ENCODE data around the gene ZNF747. TPM values are rescaled to one million over a fixed set of nuclear protein-coding genes. Genes with fewer than 3 reads are reported as not detected.

ZNF747 gene
- total RNA-seq, 1 donor from 2014 or later: 8.9 TPM

DNA sequence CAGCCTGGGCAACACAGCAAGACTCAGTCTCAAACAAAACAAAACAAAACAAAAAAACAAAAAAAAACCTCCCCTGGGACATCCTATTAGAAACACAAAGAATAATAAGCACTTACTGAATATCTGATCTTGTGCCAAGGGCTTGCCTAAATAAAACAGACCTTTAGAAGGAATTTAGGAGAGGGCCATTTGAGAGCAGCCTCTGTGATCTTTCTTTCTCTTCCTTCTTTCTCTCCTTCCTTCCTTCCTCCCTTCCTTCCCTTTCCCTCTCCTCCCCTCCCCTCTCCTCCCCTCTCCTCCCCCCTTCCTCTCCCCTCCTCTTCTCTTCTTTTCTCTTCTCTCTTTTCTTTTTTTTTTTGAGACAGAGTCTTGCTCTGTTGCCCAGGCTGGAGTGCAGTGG is 49.8 kb downstream of the ZNF747 start:
- TF ChIP-seq, protein P1, sequence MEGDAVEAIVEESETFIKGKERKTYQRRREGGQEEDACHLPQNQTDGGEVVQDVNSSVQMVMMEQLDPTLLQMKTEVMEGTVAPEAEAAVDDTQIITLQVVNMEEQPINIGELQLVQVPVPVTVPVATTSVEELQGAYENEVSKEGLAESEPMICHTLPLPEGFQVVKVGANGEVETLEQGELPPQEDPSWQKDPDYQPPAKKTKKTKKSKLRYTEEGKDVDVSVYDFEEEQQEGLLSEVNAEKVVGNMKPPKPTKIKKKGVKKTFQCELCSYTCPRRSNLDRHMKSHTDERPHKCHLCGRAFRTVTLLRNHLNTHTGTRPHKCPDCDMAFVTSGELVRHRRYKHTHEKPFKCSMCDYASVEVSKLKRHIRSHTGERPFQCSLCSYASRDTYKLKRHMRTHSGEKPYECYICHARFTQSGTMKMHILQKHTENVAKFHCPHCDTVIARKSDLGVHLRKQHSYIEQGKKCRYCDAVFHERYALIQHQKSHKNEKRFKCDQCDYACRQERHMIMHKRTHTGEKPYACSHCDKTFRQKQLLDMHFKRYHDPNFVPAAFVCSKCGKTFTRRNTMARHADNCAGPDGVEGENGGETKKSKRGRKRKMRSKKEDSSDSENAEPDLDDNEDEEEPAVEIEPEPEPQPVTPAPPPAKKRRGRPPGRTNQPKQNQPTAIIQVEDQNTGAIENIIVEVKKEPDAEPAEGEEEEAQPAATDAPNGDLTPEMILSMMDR (IDR thresholded peaks at IDR 0.05; ENCODE audit: borderline replicate concordance): no peak
- Histone ChIP-seq H3K27me3 (ENCODE audit: low read depth) (peaks cover 20% of the 10 kb centered on the region), H3K4me3 (no peak overlapping the region), H3K36me3 (no peaks in the 10 kb centered on the region), H3K4me1 (no peaks in the 10 kb centered on the region), H3K9me3 (replicated peaks) (no peaks in the 10 kb centered on the region), H3K27ac (replicated peaks) (no peak overlapping the region)
- no peak for DNase-seq
- intact Hi-C loops (cut with micrococcal nuclease): no loop called here

DNA sequence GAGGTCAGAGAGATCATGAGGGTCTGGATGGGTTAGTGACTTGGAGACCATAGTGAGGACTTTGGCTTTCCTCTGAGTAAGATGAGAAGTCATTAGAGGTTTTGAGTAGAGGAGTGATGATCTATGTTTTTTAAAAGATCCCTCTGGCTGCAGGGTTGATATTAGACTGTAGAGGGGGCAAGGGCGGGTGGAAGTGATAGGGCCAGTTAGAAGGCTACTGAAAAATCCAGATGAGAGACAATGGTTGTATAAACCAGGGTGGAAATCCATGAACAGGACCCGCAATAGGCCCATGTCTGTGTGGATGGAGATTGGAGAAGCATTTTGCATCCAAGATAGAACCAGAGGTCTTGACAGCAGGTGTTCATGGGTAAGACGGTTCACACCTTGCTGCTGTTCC is 52.3 kb downstream of the ZNF747 start:
- Histone ChIP-seq H3K27me3 (ENCODE audit: low read depth) (peaks cover 13% of the 10 kb centered on the region), H3K36me3 (no peaks in the 10 kb centered on the region), H3K9me3 (replicated peaks) (no peaks in the 10 kb centered on the region), H3K4me1 (no peaks in the 10 kb centered on the region), H3K4me3 (no peak overlapping the region), H3K27ac (replicated peaks) (no peak overlapping the region)
- DNase-seq: no peak
- TF ChIP-seq, protein P1 (IDR thresholded peaks at IDR 0.05; ENCODE audit: borderline replicate concordance): no peak
- intact Hi-C loops (cut with micrococcal nuclease): no loop called here

DNA sequence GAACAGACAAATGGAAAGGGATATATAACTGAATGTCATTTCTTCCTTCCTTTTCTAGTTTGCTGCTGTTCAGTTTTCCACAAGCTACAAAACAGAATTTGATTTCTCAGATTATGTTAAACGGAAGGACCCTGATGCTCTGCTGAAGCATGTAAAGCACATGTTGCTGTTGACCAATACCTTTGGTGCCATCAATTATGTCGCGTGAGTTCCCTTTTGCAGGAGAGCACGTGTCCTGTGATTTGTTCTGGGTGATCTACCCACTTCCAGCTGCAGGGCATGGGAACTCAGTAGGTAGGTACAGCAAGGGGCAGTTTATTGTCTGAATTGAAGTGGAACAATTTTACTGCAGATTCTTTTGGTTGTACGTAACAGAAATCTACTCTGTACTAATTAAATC is 53.3 kb downstream of the ZNF747 start:
- no peak overlapping the region for H3K4me3 ChIP-seq
- TF ChIP-seq, protein P1 (IDR thresholded peaks at IDR 0.05; ENCODE audit: borderline replicate concordance): no peak
- no peak for DNase-seq
- H3K9me3 ChIP-seq (replicated peaks): no peaks in the 10 kb centered on the region
- peaks cover 14% of the 10 kb centered on the region for H3K27me3 ChIP-seq (ENCODE audit: low read depth)
- H3K27ac ChIP-seq (replicated peaks): no peak overlapping the region
- no peaks in the 10 kb centered on the region for H3K4me1 ChIP-seq
- no peaks in the 10 kb centered on the region for H3K36me3 ChIP-seq
- intact Hi-C loops (cut with micrococcal nuclease): no loop called here

Small RNA genes lying within 50 kb of the gene (microRNA-seq; reads per million reads assigned to microRNA genes)
- gene MIR4518: not detected

Other genes with a start within 250 kb of the ZNF747 start
- gene CD2BP2, start 179.6 kb downstream of the ZNF747 start, total RNA-seq: 29.8 TPM
- 23.3 TPM for gene TBC1D10B, start 164.4 kb downstream of the ZNF747 start, total RNA-seq
- not detected for gene MYL11, start 160.1 kb downstream of the ZNF747 start, total RNA-seq
- gene SEPTIN1, start 152.3 kb downstream of the ZNF747 start, total RNA-seq: 1.3 TPM
- gene ZNF48, start 139.4 kb downstream of the ZNF747 start, total RNA-seq: 5.0 TPM
- 8.1 TPM for gene ZNF771, start 127.3 kb downstream of the ZNF747 start, total RNA-seq
- 31.9 TPM for gene DCTPP1, start 104.8 kb downstream of the ZNF747 start, total RNA-seq
- 29.8 TPM for gene SEPHS2, start 89.0 kb downstream of the ZNF747 start, total RNA-seq
- gene ITGAL, start 62.1 kb downstream of the ZNF747 start, total RNA-seq: 2.4 TPM
- 61.1 TPM for gene ZNF768, start 8.3 kb downstream of the ZNF747 start, total RNA-seq
- 8.9 TPM for gene ZNF764, start 23.5 kb upstream of the ZNF747 start, total RNA-seq
- 10.8 TPM for gene ZNF688, start 36.9 kb upstream of the ZNF747 start, total RNA-seq
- gene ZNF785, start 50.8 kb upstream of the ZNF747 start, total RNA-seq: 7.1 TPM
- gene ZNF689, start 75.5 kb upstream of the ZNF747 start, total RNA-seq: 5.0 TPM
- 15.4 TPM for gene PRR14, start 116.1 kb upstream of the ZNF747 start, total RNA-seq
- gene FBRS, start 123.6 kb upstream of the ZNF747 start, total RNA-seq: 27.8 TPM
- 42.5 TPM for gene SRCAP, start 164.3 kb upstream of the ZNF747 start, total RNA-seq
- 15.6 TPM for gene PHKG2, start 213.6 kb upstream of the ZNF747 start, total RNA-seq
- 0.69 TPM for gene CFAP119, start 227.2 kb upstream of the ZNF747 start, total RNA-seq
- gene RNF40, start 227.5 kb upstream of the ZNF747 start, total RNA-seq: 35.6 TPM

All from left ventricle myocardium inferior (tissue), 1 donor.